GM21717 (cell line): Measurements from ENCODE around the gene USP24.
"Not testable (repeated sequence)": the region's sequence is repeated elsewhere in the genome, so short reads cannot be mapped to it uniquely, and the experiment has no call there.

ENCODE experiments used
- ATAC-seq: cut with Tn5 transposase; IDR thresholded peaks from one replicate; pipeline ENCODE4 v1.9.1; 2021; ENCODE audit warnings: mild to moderate bottlenecking, moderate library complexity; ENCODE audit not compliant: unreplicated experiment

The USP24 gene

DNA sequence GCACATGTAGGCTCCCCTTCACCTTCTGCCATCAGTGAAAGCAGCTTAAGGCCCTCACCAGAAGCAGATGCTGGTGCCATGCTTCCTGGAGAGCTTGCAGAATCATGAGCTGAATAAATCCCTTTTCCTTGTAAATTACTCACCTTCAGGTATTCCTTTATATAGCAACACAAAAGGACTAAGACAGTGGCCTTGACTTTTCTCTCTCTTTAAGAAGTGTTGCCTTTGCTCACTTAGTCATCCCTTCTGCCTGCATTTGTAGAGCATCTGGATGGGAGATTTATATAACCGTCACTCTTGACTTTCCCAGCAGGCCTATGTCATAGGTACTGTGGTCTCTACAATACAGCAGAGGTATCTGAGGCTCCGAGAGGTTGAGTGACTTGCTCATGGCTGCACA is 172.2 kb downstream of the USP24 start:
- no peak for ATAC-seq

DNA sequence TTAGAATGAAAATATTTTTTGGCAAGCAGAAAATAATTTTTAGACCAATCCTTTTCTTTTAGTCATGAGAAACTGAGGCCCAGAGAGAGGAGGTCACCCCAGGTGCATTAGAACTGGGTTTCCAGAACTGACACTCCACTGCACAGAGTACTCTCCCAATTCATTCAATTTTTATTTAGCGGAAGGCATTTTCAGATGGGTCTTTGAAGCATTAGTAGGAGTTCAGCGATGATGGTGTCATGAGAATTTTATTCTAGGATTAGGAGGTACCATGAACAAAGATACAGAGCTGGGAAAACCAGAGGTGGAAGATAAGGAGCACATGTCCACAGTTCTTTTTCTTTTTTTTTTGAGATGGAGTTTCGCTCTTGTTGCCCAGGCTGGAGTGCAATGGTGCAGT is 173.6 kb downstream of the USP24 start:
- no peak for ATAC-seq

GRCh38 chr1:55040933-55041494 is 174.2 kb downstream of the USP24 start:
- ATAC-seq: no peak

DNA sequence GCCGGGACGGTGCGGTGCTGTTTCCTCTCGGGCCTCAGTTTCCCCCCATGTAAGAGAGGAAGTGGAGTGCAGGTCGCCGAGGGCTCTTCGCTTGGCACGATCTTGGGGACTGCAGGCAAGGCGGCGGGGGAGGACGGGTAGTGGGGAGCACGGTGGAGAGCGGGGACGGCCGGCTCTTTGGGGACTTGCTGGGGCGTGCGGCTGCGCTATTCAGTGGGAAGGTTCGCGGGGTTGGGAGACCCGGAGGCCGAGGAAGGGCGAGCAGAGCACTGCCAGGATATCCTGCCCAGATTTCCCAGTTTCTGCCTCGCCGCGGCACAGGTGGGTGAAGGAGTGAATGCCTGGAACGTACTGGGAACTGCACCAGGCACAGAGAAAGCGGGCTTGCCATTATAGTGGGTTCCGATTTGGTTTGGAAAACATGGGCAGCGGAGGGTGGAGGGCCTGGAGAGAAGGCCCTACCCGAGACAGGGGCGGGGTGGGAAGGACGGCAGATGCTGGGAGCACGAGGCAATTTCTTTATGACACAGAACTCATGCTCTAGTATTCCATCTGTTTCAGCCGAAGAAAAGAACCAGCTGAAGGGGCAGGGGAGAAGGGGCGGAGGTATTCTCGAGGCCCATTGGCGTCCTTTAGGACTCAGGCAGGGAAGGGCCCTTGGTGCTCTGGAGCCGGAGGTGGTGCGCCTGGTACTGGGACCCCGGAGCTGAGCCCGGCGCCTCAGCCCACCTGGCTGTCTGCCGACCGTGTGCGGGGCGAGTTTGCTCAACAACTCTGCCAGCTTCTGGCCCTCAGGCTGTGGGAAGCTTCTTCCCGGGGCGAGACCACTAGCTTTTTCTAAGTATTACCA is 174.9 kb downstream of the USP24 start:
- no peak for ATAC-seq

GRCh38 chr1:55039342-55040082 is 175.7 kb downstream of the USP24 start, which contains the start of gene PCSK9:
Gene PCSK9, plus strand, starts transcription at chr1:55039548. Its CDS starts 290 bp downstream, at chr1:55039838.
- ATAC-seq: no peak

DNA sequence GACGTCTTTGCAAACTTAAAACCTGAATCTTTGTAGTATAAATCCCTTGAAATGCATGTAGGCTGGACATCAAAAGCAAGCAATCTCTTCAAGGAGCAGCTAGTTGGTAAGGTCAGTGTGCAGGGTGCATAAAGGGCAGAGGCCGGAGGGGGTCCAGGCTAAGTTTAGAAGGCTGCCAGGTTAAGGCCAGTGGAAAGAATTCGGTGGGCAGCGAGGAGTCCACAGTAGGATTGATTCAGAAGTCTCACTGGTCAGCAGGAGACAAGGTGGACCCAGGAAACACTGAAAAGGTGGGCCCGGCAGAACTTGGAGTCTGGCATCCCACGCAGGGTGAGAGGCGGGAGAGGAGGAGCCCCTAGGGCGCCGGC is 176.2 kb downstream of the USP24 start:
- no peak for ATAC-seq

DNA sequence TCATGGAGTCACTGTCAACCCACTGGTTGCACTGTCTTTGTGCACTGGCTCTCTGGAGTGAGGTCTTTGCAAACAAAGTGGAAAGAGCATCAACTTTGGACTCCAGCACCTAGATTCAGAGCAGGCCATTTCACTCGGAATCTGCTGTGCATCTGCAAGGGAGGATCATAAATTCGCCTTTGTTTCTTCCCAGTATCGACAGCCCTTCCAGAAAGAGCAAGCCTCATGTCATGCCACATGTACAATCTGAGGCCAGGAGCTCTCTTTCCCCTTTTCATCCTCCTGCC is 176.7 kb downstream of the USP24 start:
- no peak for ATAC-seq

DNA sequence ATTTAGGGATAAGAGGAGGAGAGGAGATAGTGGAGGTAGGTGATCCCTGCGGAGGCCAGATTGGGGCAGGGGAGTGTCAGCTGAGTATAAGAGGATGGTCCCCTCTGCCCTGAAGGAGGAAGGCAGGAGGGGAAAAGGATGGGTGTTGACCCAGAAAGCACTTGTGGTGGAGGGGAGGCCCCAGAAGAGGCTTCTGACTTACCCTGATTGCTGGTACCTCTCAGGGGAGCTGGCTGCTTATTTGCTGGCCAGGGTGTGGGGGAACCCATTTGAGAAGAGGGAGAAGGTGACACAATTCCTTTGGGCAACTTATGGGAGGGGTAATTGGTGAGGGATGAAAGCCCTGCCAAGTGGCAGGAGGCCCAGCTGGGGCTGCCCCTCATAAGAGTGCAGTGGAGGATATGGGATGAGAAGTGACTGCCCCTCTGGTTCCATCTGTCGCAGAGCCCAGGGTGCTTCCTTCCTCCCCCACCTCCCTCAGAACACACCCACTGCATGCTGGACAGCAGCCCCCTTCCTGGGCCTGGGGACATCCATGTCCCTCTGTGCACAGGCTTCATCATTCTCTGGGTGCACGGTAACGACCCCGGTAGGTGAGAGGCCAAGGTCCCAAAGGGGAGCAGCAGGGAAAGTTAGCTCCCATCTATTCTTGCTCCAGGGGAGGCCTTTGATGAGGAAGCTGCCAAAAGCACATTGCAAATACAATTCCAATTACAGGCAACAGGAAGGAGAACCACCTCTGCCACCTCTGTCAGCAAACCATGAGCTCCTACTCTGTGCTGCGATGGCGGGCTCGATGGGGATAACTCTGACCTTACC is 177.2 kb downstream of the USP24 start:
- no peak for ATAC-seq

DNA sequence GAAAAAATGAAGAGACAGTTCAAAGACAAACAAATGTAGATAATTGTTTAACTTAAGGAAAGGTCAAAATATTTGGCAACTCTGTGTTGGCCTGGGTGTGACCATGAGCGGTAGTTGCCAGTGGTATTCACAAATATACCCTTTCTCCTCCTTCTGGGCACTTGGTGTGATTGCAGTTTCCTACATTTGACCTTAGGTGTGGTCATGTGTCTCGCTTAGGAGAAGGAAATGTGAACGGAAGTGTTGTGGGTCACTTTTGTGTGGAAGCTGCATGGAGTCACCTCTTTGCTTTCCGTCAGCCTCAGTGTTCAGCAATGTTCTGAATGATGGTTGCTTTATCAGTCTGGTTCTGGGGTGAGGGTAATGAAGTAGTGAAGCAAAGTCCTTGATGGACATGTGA is 179.3 kb downstream of the USP24 start:
- no peak for ATAC-seq

GRCh38 chr1:55034476-55035133 is 180.6 kb downstream of the USP24 start:
- ATAC-seq: no peak

- ATAC-seq: no peak
Observed at GRCh38 chr1:55033265-55033614, 181.9 kb downstream of the USP24 start.

- not testable (repeated sequence) for ATAC-seq
Observed at GRCh38 chr1:55031098-55031497, 184.1 kb downstream of the USP24 start.

- not testable (repeated sequence) for ATAC-seq
Observed at GRCh38 chr1:55026682-55027081, 188.5 kb downstream of the USP24 start.

DNA sequence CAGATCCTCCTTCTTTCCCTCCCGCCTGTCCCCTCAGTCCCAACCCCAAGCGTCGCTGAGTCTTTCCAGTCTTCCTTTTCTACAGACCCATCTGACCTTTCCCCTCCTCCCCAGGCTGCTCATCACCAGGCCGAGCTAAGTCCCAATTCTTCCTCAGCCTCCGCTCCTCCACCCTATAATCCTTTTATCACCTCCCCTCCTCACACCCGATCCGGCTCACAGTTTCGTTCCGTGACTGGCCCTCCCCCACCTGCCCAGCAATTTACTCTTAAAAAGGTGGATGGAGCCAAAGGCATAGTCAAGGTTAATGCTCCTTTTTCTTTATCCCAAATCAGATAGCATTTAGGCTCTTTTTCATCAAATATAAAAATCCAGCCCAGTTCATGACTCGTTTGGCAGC is 191.0 kb downstream of the USP24 start:
- not testable (repeated sequence) for ATAC-seq

- peak; percentile 77 for ATAC-seq
Observed at GRCh38 chr1:55021942-55022546, 193.1 kb downstream of the USP24 start.

- ATAC-seq: no peak
Observed at GRCh38 chr1:55018395-55018794, 196.8 kb downstream of the USP24 start.
